ENCODE data around the gene PPP1R13B. TPM values are rescaled to one million over a fixed set of nuclear protein-coding genes. Genes with fewer than 3 reads are reported as not detected.

The PPP1R13B gene
- total RNA-seq, 1 donor from 2014 or later, result 10.1 TPM

DNA sequence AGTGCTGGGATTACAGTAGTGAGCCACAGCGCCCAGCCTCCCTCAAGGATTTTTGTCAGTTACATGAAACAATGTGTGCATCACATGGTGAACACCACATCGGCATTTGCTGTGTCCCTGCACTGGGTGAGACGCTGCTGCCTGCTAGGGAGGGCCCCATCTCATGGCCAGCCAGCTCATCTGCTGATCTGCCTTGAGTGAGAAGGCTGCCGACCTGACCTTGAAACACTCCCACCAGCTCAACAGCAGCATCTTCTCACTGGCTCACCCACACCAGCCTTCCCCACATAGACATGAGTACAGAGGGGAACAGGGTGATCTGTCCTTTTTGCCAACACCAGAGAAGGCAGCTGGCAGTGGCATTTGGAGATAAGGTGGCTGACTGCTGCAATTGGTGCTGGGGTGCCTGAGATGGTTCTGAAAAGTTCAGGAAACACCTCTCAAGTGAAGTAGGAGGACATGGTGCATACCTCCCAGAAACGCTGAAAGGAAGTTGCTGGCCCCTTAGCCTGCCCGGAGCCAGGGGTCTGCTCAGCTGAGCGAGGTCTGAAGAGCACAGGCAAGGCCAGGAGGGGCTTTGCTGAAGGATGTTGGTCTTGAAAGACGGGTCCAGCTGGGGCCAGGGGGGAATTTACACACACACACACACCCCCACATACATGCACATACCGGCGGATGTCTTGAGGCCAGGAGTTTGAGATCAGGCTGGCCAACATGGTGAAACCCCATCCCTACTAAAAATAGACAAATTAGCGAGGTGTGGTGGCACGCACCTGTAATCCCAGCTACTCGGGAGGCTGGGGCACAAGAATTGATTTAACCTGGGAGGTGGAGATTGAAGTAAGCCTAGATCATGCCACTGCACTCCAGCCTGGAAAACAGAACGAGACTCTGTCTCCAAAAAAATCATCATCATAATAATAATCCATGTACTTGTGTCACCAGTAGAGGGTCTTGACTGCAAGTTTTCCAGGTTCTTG is 14.3 kb upstream of the PPP1R13B start:
- H3K36me3 Mint-ChIP-seq (ENCODE audit: low read depth), result no peaks in the 10 kb centered on the region
- DNase-seq (ENCODE audit: low spot score), result no peak
- no peak overlapping the region for H3K27ac Mint-ChIP-seq (ENCODE audit: unreplicated experiment)
- peaks cover 22% of the 10 kb centered on the region for H3K27me3 Mint-ChIP-seq (ENCODE audit: low read depth)
- H3K9me3 Mint-ChIP-seq (ENCODE audit: low read depth), result no peaks in the 10 kb centered on the region
- TF ChIP-seq, protein P1, sequence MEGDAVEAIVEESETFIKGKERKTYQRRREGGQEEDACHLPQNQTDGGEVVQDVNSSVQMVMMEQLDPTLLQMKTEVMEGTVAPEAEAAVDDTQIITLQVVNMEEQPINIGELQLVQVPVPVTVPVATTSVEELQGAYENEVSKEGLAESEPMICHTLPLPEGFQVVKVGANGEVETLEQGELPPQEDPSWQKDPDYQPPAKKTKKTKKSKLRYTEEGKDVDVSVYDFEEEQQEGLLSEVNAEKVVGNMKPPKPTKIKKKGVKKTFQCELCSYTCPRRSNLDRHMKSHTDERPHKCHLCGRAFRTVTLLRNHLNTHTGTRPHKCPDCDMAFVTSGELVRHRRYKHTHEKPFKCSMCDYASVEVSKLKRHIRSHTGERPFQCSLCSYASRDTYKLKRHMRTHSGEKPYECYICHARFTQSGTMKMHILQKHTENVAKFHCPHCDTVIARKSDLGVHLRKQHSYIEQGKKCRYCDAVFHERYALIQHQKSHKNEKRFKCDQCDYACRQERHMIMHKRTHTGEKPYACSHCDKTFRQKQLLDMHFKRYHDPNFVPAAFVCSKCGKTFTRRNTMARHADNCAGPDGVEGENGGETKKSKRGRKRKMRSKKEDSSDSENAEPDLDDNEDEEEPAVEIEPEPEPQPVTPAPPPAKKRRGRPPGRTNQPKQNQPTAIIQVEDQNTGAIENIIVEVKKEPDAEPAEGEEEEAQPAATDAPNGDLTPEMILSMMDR (IDR thresholded peaks at IDR 0.05), result peak; percentile 7
- no peak overlapping the region for H3K4me3 Mint-ChIP-seq (ENCODE audit: unreplicated experiment)
- no peaks in the 10 kb centered on the region for H3K4me1 Mint-ChIP-seq (ENCODE audit: low read depth)

DNA sequence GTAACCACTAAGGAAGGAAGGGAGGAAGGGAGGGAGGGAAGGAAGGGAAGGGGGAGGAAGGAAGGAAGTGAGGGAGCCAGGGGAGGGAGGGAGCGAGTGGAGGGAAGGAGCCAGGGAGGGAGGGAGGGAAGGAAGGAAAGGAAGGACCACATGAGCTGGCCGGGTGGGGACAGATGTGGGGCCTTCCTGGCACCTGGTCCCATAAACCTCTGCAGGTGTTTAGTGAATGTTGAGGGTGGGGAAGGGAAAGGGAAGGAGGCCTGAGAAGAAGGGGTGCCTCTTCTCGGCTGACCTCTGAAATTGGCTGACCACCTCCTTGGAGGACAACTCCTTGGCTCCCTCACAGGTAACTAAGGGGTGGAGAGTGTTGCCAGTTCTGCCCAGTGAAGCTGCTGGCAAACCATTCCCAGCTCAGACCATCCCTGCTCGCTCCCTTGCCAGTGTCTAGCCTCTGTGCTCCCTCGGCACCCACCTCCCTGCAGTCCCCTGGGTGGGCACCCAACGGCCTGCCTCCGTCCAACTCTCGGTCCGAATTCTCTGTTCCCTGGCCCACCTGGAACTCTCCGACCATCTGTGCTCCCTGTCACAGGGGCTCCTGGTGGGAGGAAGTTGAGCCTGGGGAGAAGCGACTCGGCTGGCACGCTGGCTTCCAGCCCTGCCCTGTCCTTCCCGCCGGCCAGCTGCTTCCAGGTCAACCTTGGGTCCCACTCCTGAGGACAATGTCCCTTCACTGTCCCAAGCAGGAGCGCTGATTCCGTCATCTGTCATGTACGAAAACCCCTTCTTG is 12.2 kb upstream of the PPP1R13B start:
- DNase-seq (ENCODE audit: low spot score), result no peak
- H3K4me3 Mint-ChIP-seq (ENCODE audit: unreplicated experiment), result no peak overlapping the region
- peaks cover 22% of the 10 kb centered on the region for H3K27me3 Mint-ChIP-seq (ENCODE audit: low read depth)
- no peaks in the 10 kb centered on the region for H3K9me3 Mint-ChIP-seq (ENCODE audit: low read depth)
- H3K36me3 Mint-ChIP-seq (ENCODE audit: low read depth), result no peaks in the 10 kb centered on the region
- H3K27ac Mint-ChIP-seq (ENCODE audit: unreplicated experiment), result no peak overlapping the region
- peaks cover 2% of the 10 kb centered on the region for H3K4me1 Mint-ChIP-seq (ENCODE audit: low read depth)
- TF ChIP-seq, protein P1 (IDR thresholded peaks at IDR 0.05), result no peak

DNA sequence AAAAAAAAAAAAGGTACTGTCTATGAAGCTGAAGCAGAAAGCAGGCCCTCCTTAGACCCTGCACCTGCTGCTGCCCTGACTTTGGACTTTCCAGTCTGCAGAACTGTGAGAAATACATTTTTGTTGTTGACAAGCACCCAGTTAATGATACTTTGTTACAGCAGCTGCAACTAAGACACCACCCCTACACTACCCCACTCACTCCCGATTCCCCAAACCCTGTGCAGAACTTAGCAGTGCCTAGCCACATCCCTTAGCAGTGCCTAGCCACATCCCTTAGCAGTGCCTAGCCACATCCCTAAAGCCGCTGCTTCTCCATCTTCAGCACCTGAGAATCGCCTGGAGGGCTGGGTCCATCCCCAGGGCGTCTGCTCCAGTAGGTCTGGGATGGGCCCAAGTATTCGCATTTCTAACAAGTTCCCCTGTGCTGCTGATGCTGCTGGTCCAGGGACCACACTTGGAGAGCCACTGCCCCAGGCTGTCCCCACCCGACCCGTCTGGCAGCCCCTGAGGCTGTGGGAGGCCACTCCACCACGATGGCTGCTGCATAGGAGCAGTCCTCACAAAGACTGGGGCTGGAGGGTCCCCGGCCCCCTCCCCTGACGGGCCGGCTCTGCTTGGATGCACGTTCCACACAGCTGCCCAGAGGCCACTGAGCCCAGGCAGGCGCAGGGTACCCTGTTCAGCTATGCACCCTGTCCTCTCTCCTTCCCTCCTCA is 10.8 kb upstream of the PPP1R13B start:
- no peaks in the 10 kb centered on the region for H3K9me3 Mint-ChIP-seq (ENCODE audit: low read depth)
- TF ChIP-seq, protein P1 (IDR thresholded peaks at IDR 0.05), result no peak
- peaks cover 2% of the 10 kb centered on the region for H3K4me1 Mint-ChIP-seq (ENCODE audit: low read depth)
- no peak overlapping the region for H3K4me3 Mint-ChIP-seq (ENCODE audit: unreplicated experiment)
- no peaks in the 10 kb centered on the region for H3K36me3 Mint-ChIP-seq (ENCODE audit: low read depth)
- H3K27me3 Mint-ChIP-seq (ENCODE audit: low read depth), result peaks cover 18% of the 10 kb centered on the region
- DNase-seq (ENCODE audit: low spot score), result no peak
- H3K27ac Mint-ChIP-seq (ENCODE audit: unreplicated experiment), result no peak overlapping the region

DNA sequence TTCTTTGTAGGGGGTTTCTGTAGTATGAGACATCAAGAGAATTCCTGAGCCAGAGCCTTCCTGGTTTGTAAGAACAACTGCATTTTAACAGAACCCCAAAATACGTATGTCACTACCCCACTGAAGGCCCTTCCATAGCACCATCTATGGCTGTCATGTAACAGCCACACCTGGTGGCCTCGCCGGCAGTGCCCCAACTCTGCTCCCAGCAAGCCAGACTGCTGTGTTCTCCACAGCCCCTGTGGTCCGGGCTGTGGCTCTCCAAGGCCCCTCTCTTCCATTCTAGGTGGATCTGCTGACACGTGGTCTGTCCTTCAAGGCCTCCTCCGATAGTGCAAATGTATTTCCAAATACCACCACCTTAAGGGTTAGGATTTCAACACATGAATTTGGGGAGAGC is 9.9 kb upstream of the PPP1R13B start:
- TF ChIP-seq, protein P1 (IDR thresholded peaks at IDR 0.05), result no peak
- Mint-ChIP-seq H3K27ac (ENCODE audit: unreplicated experiment) (no peak overlapping the region), H3K9me3 (ENCODE audit: low read depth) (no peaks in the 10 kb centered on the region), H3K36me3 (ENCODE audit: low read depth) (no peaks in the 10 kb centered on the region), H3K4me3 (ENCODE audit: unreplicated experiment) (no peak overlapping the region), H3K4me1 (ENCODE audit: low read depth) (peaks cover 2% of the 10 kb centered on the region), H3K27me3 (ENCODE audit: low read depth) (peaks cover 14% of the 10 kb centered on the region)
- DNase-seq (ENCODE audit: low spot score), result no peak

DNA sequence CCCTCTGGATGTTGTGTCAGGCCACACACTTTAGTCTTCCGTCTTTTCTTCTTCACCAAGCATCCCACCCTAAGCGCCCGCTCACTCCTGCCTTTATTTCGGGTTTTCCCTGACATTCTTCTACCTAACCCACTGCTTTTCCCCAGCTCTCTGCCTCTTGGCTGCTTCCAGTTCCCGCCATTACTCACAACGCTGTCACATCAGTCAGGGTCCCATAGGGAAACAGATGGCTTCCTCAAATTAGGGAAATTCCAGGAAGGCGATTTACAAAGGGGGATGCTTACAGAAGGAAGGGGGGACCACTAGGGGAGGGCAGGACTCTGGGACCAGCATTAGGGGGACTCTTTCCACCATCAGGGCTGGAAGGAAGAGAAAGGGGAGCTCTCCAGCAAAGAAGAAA is 9.2 kb upstream of the PPP1R13B start:
- Mint-ChIP-seq H3K27ac (ENCODE audit: unreplicated experiment) (no peak overlapping the region), H3K9me3 (ENCODE audit: low read depth) (no peaks in the 10 kb centered on the region), H3K36me3 (ENCODE audit: low read depth) (no peaks in the 10 kb centered on the region), H3K27me3 (ENCODE audit: low read depth) (peaks cover 8% of the 10 kb centered on the region), H3K4me3 (ENCODE audit: unreplicated experiment) (no peak overlapping the region), H3K4me1 (ENCODE audit: low read depth) (peaks cover 2% of the 10 kb centered on the region)
- TF ChIP-seq, protein P1 (IDR thresholded peaks at IDR 0.05), result no peak
- DNase-seq (ENCODE audit: low spot score), result no peak
